ENCODE results near the gene STON2.

Gene STON2

DNA sequence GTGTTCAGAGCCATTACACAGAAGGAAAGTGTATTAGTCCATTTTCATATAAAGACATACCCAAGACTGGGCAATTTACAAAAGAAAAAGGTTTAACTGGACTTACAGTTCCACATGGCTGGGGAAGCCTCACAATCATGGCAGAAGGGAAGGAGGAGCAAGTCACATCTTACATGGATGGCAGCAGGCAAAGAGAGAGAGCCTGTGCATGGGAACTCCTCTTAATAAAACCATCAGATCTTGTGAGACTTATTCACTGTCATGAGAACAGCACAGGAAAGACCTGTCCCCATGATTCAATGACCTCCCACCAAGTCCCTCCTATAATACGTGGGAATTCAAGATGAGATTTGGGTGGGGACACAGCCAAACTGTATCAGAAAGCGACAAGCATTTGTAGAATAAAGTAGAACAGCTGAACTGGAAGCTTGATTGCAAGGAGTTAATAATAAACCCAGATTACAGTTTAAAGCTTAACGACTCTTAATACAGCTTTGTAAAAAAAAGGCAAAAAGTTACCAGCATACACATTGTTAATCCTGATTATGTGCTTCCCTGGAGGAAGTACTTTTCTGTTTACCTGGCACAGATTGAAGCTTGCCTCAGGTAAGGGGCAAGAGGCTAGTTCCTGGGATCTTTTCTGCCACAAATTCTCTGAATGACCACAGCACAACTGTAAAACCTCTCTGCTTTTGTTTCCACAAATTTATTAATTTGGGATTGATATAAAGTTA is 18.1 kb upstream of the STON2 start:
- no peak for DNase-seq (ENCODE audit: low spot score)
- TF ChIP-seq, protein P1, sequence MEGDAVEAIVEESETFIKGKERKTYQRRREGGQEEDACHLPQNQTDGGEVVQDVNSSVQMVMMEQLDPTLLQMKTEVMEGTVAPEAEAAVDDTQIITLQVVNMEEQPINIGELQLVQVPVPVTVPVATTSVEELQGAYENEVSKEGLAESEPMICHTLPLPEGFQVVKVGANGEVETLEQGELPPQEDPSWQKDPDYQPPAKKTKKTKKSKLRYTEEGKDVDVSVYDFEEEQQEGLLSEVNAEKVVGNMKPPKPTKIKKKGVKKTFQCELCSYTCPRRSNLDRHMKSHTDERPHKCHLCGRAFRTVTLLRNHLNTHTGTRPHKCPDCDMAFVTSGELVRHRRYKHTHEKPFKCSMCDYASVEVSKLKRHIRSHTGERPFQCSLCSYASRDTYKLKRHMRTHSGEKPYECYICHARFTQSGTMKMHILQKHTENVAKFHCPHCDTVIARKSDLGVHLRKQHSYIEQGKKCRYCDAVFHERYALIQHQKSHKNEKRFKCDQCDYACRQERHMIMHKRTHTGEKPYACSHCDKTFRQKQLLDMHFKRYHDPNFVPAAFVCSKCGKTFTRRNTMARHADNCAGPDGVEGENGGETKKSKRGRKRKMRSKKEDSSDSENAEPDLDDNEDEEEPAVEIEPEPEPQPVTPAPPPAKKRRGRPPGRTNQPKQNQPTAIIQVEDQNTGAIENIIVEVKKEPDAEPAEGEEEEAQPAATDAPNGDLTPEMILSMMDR (IDR thresholded peaks at IDR 0.05; ENCODE audit: borderline replicate concordance, control extremely low read depth, extremely low read depth, insufficient read depth, missing control alignments), result no peak
- in situ Hi-C loops (cut with MboI; ENCODE audit: low sequenced_read_pairs, unreplicated experiment), result no loop called here

DNA sequence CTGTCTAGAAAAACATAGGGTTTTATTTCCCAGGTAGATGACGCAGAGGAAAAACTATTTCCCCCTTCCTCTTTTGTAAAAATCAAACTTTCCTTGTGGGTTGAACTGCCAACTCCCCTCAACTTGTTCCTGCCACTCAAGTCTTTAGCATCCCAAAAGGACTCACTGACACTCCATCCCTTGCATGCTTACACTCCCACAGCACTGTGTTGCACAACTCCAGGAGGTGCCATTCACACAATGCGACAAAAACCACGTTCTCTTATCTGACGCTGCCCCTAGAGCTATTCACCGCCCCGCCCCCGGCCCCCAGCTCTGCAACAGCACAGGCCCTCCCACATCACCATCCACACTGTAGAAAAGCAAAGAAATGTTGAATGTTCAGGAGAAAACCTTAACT is 16.9 kb upstream of the STON2 start:
- in situ Hi-C loops (cut with MboI; ENCODE audit: low sequenced_read_pairs, unreplicated experiment), result no loop called here
- DNase-seq (ENCODE audit: low spot score), result no peak
- TF ChIP-seq, protein P1 (IDR thresholded peaks at IDR 0.05; ENCODE audit: borderline replicate concordance, control extremely low read depth, extremely low read depth, insufficient read depth, missing control alignments), result no peak

DNA sequence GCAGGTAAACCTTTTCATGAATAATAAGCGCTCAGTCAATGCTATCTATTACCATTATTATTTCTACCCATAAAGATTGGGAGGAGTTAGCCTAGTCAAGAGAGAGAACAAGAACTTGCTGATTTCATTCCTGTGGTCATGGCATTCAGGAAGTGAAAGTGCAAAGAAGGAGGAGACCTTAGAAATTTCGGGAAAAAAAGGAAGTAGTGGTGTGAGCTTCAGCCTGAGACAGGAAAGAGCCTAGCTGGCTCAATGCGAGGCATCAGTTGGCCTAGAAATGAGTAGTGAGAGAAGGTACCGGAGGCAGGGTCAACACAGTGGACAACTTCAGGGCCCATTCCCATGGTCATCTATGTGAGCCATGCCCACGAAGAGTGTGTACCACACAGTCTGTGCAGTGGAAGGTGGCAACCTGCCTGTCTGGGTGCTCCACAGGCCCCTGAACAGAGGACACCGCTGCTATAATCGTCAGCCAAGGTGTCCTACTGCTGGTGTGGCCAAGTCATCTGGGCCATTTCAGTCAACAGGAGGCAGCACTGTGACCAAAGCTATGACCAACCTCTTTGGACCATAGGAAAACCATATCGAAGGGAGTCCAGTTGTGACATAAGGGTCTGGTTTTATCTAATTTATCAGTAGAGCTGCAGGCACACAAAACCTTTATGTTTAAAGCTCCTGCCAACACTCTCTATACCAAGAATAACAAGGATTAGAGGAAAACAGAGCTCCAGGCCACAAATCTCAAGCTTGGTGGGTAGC is 16.2 kb upstream of the STON2 start:
- TF ChIP-seq, protein P1 (IDR thresholded peaks at IDR 0.05; ENCODE audit: borderline replicate concordance, control extremely low read depth, extremely low read depth, insufficient read depth, missing control alignments), result no peak
- in situ Hi-C loops (cut with MboI; ENCODE audit: low sequenced_read_pairs, unreplicated experiment), result no loop called here
- no peak for DNase-seq (ENCODE audit: low spot score)

DNA sequence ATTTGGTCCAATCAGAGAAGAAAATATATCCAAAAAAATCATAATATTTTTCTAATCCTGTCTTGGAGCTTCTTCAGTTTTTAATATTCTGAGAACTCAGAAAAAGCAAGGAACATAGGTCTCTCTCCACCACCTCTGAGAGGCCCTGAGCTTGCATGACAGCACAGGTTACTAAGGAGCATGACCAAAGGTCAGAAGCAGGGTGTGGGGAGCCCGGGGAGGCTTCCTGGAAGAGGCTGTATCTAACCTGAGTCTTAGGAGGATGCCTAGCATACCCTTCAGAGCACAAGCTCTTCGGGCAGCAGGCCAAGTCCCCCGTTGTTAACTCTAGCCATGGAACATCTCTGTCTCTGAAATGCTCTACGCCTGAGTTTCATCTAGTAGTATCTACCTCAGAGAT is 15.7 kb upstream of the STON2 start:
- in situ Hi-C loops (cut with MboI; ENCODE audit: low sequenced_read_pairs, unreplicated experiment), result no loop called here
- no peak for DNase-seq (ENCODE audit: low spot score)

DNA sequence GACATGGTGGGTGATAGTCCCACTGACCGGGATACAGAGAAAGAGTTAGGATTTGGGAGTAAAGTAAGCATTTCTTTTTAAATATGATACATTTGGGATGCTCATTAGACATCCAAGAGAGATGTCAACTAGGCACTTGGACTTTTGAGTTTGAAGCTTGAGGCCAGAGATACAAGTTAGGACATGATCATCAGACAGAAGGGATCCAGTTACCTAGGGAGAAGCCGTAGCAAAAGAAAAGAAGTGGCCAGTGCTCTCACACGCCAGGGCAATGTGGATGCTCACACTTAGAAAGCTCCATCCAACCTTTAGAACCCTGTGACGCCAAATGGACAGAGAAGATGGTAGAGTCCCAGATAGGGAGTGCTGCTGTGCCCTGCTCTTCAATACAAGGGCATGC is 14.0 kb upstream of the STON2 start:
- TF ChIP-seq, protein P1 (IDR thresholded peaks at IDR 0.05; ENCODE audit: borderline replicate concordance, control extremely low read depth, extremely low read depth, insufficient read depth, missing control alignments), result no peak
- in situ Hi-C loops (cut with MboI; ENCODE audit: low sequenced_read_pairs, unreplicated experiment), result no loop called here
- no peak for DNase-seq (ENCODE audit: low spot score)

More for the DNA sequence above, 15.7 kb upstream of the STON2 start:
- TF ChIP-seq, protein P1 (IDR thresholded peaks at IDR 0.05; ENCODE audit: borderline replicate concordance, control extremely low read depth, extremely low read depth, insufficient read depth, missing control alignments), result no peak

GRCh38 chr14:81412779-81413178 is 12.7 kb upstream of the STON2 start:
- no peak for DNase-seq (ENCODE audit: low spot score)
- in situ Hi-C loops (cut with MboI; ENCODE audit: low sequenced_read_pairs, unreplicated experiment), result no loop called here
- TF ChIP-seq, protein P1 (IDR thresholded peaks at IDR 0.05; ENCODE audit: borderline replicate concordance, control extremely low read depth, extremely low read depth, insufficient read depth, missing control alignments), result no peak

Data from GM13976 (cell line).